Epithelial cell of proximal tubule (primary cell): ENCODE results near the gene LDB2. TPM values are rescaled to one million over a fixed set of nuclear protein-coding genes. Genes with fewer than 3 reads are reported as not detected.
A peak's percentile ranks its signal among the peaks of the same experiment; 100 is the strongest.

Experiments
- DNase-seq: peaks from one replicate; pipeline ENCODE4 v3.0.0-alpha.2; 2011; ENCODE audit warnings: low read depth
- H3K4me3 ChIP-seq: 2 replicates; pipeline ENCODE4 v1.5.1; 2011; ENCODE audit warnings: low read depth, mild to moderate bottlenecking, low read length
- total RNA-seq: library from RNA; depleted of rRNA; stranded (reverse); fragments of >200 nt; gene quantifications from 2 replicates; pipeline ENCODE4 v1.2.3, GENCODE V29; 2015
- TF ChIP-seq, protein P1 (sequence below): conservative IDR thresholded peaks from 2 replicates; pipeline ENCODE4 v1.5.1; 2012; ENCODE audit warnings: low read depth, mild to moderate bottlenecking, low read length

The LDB2 gene
- total RNA-seq, 1 donor from 2014 or later, result 0.75 TPM

- TF ChIP-seq, protein P1, sequence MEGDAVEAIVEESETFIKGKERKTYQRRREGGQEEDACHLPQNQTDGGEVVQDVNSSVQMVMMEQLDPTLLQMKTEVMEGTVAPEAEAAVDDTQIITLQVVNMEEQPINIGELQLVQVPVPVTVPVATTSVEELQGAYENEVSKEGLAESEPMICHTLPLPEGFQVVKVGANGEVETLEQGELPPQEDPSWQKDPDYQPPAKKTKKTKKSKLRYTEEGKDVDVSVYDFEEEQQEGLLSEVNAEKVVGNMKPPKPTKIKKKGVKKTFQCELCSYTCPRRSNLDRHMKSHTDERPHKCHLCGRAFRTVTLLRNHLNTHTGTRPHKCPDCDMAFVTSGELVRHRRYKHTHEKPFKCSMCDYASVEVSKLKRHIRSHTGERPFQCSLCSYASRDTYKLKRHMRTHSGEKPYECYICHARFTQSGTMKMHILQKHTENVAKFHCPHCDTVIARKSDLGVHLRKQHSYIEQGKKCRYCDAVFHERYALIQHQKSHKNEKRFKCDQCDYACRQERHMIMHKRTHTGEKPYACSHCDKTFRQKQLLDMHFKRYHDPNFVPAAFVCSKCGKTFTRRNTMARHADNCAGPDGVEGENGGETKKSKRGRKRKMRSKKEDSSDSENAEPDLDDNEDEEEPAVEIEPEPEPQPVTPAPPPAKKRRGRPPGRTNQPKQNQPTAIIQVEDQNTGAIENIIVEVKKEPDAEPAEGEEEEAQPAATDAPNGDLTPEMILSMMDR, result no peak
- DNase-seq, result no peak
- no peak overlapping the region for H3K4me3 ChIP-seq
Observed at GRCh38 chr4:16809943-16810342, 88.5 kb downstream of the LDB2 start.

DNA sequence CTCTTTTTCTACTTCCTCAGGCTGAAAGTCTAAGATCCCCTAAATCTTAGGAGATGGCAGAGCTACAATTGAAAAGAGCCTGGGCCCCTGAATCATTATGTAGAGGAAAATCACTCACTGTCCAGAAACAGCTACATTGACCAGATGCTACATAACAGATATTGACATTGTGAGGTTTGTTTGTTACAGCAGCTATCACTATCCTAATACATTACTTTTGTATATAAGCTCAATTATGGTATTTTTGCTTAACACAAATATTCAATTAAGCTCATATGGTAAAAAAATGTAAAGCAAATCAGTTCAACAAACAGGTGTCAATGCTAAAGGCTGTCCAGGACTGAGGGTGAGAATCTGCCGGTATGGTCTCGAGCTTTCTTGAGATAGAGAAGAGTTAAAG lies 89.4 kb downstream of the LDB2 start:
- TF ChIP-seq, protein P1, result no peak
- no peak overlapping the region for H3K4me3 ChIP-seq
- DNase-seq, result no peak

DNA sequence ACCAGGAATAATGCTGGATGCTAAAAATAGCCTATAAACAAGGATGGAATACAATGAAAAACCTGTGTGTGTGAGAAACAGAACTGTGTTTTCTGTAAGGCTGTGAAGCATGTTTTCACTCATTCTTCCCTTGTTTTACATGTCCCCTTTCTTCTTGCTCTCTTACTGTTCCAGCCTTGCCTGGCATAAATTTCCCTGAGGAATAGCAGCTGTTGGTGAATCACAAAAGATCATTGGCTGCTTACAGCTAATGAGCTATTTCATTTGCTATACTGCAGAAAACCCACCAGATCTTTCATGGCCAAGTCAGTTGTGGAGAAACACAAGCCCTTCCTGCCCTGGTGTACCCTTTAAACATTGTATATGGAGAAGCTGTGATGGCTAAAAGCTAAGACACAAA lies 91.1 kb downstream of the LDB2 start:
- no peak for DNase-seq
- TF ChIP-seq, protein P1, result no peak
- H3K4me3 ChIP-seq, result no peak overlapping the region

GRCh38 chr4:16804581-16804980 lies 93.9 kb downstream of the LDB2 start:
- H3K4me3 ChIP-seq, result no peak overlapping the region
- no peak for DNase-seq
- TF ChIP-seq, protein P1, result no peak

- TF ChIP-seq, protein P1, result no peak
- H3K4me3 ChIP-seq, result no peak overlapping the region
- DNase-seq, result no peak
Observed at GRCh38 chr4:16802044-16802443, 96.4 kb downstream of the LDB2 start.

GRCh38 chr4:16801356-16801755 lies 97.1 kb downstream of the LDB2 start:
- DNase-seq, result no peak
- TF ChIP-seq, protein P1, result no peak
- H3K4me3 ChIP-seq, result no peak overlapping the region

- peak; percentile 9 for DNase-seq
- TF ChIP-seq, protein P1, result peak; percentile 96
- no peak overlapping the region for H3K4me3 ChIP-seq
Observed at GRCh38 chr4:16794816-16795445, 103.5 kb downstream of the LDB2 start.
